ENCODE results near the gene ELP5. TPM values are rescaled to one million over a fixed set of nuclear protein-coding genes. Genes with fewer than 3 reads are reported as not detected.
A peak's percentile ranks its signal among the peaks of the same experiment; 100 is the strongest.

ELP5 gene
- total RNA-seq, 1 experiment from 2014 or later = 46.7 TPM

DNA sequence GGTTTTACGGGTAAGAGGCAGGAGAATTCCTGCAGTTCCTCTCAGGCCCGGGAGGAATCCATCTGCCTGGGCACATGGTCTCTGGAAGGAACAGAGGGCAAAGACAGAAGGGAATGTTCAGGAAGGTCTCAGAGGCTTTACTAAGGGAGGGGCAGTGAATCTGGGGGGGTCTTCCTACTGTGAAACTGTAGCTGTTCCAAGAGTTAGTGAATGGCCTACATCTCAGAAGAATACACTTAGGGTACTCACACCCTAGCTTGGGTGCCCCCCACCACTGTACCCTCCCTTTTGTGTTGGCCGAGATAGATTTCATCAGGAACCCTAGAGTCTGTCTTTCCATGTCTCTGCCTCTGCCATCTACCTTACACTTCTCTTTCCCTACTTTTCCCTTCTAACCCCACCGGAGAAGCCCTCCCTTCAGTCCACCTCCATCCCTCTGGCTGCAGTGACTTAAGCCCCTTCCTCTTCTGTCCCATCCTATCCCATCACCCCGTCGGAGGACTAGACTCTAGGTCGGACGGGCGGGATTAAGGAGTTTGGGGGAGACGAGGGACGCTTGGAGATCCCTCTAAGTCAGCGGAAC, 32.7 kb upstream of the ELP5 start:
- DNase-seq (ENCODE audit: low spot score) = no peak

DNA sequence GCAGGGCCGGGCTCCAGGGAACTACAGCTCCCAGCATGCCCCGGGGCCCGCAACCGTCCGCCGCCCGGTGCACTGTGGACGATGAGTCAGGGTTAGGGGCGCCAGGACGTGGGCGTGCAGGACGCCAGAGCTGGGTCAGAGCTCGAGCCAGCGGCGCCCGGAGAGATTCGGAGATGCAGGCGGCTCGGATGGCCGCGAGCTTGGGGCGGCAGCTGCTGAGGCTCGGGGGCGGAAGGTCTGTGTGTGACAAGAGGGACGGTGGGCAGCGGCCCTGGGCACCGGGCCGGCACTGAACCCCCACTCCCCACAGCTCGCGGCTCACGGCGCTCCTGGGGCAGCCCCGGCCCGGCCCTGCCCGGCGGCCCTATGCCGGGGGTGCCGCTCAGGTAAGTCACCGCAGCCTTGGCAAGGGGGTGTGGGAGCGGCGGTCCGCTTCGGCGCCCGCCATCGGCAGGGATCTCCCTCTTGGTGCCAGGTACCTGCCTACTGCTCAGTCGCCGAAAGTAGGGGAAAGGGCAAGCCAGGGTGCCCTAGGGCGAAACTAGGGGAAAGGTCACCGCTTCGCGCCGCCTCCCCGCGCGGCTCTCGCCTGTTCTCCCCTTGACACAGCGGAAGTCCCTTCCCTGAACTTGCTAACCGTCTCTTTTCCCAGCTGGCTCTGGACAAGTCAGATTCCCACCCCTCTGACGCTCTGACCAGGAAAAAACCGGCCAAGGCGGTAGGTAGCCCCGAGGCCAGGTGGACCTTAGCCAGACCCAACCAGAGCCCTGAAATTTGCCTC, 32.0 kb upstream of the ELP5 start, which contains the start of the genes ACADVL and DLG4:
Gene ACADVL, plus strand, starts transcription at position 127 of the 781 bp plus-strand sequence. Its CDS starts 47 bp downstream, at position 174.
Gene DLG4, minus strand, starts transcription at position 25 of the 781 bp plus-strand sequence.
- DNase-seq (ENCODE audit: low spot score) = peak; percentile 75

DNA sequence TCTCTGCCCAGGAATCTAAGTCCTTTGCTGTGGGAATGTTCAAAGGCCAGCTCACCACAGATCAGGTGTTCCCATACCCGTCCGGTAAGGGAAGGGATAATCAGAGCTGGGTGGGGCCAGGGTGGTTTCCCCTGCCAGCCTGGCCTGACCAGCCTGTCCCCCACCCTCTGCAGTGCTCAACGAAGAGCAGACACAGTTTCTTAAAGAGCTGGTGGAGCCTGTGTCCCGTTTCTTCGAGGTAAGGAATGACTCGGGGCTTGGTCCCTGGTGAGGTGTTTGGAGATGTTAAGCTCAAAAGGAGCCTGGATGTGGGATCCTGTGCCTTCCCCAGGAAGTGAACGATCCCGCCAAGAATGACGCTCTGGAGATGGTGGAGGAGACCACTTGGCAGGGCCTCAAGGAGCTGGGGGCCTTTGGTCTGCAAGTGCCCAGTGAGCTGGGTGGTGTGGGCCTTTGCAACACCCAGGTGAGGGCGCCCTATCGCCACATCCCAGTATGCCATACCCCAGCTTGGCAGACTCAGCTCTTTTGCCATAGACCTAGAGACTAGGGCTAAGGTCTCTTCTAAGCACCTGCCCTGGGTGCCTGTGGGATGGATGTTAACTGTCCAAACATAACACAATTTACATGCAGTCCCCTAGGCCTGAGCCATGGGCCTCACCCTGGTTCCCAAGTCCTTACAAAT, 31.3 kb upstream of the ELP5 start:
- peak; percentile 58 for DNase-seq (ENCODE audit: low spot score)

DNA sequence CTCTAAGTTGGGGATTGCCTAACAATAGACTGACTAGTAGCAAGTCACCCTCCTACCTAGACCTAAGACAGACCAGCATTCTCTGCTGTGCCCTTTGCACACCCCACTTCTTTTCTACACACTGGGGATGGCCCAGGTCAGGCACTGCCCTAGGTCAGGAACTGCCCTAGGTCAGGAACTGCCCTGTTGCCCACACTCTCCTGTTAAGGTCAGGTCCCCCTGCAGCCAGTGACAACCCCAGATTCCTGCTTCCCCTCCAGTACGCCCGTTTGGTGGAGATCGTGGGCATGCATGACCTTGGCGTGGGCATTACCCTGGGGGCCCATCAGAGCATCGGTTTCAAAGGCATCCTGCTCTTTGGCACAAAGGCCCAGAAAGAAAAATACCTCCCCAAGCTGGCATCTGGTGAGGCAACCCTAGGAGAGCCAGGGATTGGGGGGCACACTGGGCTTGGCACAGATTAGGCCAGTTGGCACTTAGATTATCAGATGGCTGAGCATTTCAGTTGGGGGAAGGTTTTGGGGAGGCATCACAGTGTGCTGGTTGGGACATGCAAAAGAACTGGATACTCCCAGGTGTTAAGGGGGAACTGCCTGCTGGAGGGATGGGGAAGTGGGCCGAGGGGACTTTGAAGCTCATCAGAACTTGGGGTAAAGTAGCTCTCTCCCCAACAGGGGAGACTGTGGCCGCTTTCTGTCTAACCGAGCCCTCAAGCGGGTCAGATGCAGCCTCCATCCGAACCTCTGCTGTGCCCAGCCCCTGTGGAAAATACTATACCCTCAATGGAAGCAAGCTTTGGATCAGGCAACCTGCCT, 30.5 kb upstream of the ELP5 start:
- no peak for DNase-seq (ENCODE audit: low spot score)

DNA sequence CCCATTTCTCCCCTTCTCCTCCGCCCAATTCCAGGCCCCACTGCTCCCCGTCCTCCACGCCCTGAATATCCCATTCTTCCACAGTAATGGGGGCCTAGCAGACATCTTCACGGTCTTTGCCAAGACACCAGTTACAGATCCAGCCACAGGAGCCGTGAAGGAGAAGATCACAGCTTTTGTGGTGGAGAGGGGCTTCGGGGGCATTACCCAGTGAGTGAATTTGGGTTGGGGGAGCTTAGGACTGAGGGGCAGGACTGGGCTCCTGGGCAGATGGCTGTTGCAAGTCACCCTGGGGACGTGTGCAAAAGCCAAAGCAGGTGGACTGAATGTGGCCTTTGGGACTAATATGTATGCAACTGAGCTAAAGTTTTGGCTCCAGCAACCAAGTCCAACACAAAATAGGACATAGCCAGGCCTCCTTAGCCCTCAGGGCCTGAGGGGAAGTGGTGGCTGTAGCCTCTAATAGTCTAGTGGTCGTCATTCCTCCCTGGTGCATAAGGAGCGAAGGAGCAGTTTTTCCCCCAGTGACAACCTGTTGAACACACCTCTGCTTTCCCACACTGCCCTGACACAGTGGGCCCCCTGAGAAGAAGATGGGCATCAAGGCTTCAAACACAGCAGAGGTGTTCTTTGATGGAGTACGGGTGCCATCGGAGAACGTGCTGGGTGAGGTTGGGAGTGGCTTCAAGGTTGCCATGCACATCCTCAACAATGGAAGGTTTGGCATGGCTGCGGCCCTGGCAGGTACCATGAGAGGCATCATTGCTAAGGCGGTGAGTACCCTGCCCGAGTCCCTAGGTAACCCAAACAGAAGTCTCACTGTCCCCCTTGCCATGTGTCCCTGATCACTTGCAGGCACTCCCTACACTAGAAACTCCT, 29.7 kb upstream of the ELP5 start:
- no peak for DNase-seq (ENCODE audit: low spot score)

DNA sequence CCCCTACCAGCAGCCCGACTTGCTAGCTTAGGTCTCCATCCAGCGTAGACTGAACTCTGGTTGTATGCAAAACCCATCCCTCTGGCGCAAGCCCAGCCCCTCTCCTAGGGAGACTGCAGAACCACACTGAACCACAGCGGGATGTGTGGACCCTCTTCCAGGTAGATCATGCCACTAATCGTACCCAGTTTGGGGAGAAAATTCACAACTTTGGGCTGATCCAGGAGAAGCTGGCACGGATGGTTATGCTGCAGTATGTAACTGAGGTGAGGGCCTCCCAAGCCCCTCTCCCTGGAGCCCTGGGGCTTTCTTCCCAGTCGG, 29.1 kb upstream of the ELP5 start:
- DNase-seq (ENCODE audit: low spot score) = no peak

DNA sequence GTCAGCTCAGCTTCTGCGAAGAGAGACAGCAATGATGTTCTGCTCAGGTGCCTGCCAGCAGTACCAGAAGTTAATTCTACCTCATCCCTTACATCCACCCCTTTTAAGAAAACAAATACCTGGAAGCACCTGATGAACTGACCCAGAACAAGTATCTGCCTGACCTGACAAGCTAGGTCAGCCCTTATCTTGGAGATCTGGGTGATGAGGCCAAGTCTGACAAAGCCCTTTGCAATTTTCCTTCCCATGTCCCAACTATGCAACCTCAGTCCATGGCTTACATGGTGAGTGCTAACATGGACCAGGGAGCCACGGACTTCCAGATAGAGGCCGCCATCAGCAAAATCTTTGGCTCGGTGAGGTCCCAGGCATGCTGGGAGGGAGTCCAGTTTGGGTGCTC, 28.6 kb upstream of the ELP5 start:
- no peak for DNase-seq (ENCODE audit: low spot score)

DNA sequence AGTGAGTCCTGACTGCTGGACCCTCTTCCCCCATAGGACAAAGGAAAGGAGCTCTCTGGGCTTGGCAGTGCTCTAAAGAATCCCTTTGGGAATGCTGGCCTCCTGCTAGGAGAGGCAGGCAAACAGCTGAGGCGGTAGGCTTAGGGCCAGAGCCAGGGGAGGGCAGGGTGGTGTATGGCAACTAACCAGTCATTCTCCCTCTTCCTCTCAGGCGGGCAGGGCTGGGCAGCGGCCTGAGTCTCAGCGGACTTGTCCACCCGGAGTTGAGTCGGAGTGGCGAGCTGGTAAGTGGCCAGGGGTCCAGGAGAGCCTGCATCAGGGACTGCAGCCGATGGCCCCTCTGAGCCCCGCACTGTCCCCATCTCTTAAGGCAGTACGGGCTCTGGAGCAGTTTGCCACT, 27.9 kb upstream of the ELP5 start:
- no peak for DNase-seq (ENCODE audit: low spot score)

DNA sequence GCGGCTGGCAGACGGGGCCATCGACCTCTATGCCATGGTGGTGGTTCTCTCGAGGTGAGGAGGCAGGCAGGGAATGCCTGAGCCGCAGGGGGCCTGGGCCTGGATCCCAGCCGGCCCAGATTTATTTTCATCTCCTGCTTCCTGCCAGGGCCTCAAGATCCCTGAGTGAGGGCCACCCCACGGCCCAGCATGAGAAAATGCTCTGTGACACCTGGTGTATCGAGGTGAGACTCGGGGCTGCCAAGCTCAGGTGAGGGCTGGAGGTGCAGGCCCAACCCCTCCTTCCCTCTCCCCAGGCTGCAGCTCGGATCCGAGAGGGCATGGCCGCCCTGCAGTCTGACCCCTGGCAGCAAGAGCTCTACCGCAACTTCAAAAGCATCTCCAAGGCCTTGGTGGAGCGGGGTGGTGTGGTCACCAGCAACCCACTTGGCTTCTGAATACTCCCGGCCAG, 27.3 kb upstream of the ELP5 start:
- no peak for DNase-seq (ENCODE audit: low spot score)

DNA sequence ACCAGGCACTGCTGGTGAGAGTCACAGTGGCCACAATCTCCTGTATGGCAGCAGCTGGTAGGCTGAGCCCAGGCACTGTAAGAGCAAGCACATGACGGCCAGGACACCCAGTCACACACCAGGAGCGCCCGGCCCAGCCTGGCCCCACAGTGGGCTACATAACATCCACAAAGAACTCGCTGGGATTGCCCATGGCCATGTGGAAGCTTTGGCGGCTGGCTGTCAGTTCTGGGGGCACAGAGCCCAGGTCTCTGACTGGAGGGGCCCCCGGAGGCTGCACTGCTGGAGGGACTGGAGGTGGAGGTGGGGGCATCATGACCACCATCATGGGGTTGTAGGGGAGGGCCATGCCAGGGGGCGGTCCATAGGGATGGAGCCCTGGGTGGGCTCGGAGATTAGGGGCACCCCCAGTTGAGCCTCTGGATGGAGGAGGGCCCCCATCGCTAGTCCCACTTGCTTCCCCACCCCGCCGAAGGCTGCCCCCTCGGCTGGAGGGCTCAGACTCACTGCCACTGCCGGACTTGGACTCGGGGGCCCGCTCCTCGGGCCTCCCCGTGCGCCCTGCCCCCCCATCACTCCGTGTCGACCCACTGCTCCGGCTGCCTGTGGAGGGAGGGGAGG, 26.2 kb upstream of the ELP5 start:
- DNase-seq (ENCODE audit: low spot score) = no peak

DNA sequence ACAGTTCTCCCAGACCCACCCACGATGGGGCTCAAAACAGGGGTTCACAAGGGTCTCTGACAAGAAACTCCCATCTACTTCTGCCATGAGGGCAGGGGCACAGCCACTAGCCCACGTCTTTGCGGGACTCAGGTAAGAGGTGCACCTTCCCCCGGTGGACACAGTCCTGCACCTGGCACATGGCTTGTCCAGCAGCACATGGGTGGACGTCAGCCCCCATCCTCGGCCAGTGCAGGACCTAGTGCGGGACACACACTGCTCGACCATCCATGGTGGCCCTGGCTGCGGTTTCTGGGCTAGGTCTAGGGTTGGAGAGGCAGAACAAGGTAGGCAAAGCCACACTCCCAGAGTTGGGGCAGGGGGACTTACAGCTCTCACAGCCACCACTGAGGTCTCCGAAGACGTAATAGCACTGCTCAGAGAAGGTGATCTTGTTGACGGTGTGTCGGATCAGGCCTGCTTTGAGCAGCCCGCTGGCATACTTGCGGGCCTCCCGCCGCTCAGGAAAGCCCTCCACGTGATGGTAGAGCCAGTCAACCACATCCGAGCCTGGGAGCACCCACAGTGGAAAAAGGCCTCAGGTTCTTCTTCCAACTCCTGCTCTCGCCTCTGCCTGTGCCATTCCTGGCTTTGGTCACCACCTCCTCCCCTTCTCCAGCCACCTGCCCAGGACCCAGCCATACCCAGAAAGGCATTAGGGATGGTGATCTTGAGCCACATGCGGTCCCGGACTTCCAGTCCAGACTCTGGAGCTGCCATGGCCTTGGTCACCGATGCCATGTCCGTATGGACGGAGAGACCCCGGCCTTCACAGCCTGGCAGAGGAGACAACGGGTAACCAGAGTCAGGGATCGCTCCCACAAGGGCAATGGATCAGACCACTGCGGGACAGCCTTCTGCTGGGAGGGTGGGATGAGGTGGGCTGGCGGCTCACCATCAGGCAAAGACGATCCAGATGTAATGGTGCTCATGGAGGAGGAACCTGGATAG, 25.0 kb upstream of the ELP5 start:
- no peak for DNase-seq (ENCODE audit: low spot score)

DNA sequence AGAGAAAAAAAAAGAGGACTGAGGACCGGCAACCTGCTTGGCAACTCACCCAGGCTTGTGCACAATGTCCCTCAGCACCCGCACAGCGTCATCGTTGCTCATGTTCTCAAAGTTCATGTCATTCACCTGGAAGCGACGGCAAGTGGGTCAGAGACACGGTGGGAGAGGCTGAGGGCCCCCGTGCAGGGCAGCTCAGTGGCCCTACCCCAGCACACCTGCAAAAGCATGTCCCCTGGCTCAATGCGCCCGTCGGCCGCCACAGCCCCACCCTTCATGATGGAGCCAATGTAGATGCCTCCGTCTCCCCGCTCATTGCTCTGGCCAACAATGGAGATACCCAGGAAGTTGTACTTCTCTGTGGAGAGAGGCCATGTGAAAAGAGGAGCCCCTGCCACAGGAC, 23.1 kb upstream of the ELP5 start:
- no peak for DNase-seq (ENCODE audit: low spot score)

DNA sequence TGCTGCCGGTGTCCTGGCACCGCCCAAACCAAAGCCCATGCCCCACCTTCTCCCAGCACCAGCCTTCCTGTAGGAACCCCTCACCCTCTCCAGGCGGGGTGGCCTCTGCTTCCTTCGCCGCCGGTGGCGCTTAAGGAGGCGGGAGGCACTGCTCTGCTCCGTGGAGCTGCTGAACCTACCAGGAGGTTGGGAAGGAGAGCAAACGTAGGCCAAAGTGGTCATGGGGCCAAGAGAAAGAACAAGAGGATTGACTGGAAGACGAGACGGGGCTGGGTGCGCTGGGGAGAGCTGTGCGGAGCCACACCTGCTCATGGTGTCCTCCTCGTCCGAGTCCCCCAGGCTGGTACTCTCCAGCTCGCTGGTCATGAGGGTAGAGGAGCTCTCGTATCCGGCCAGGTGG, 22.5 kb upstream of the ELP5 start:
- DNase-seq (ENCODE audit: low spot score) = no peak

DNA sequence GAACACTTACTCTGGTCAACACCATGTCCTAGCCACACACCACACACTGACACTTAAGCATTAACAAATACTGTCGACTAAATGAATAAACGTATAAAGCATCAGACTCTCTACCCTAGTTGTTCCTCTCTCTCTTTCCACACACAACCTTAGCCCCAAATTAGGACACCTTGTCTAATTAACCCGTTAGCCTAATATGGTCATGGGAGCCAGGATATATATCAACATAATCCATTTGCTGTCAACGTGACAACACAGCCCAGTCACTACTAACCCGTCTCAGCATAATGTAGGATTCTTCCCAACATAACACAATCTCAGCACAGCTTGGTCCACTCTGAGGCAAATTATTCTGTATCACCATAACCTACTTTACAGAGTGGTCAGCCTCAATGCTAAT, 19.9 kb upstream of the ELP5 start:
- DNase-seq (ENCODE audit: low spot score) = no peak

DNA sequence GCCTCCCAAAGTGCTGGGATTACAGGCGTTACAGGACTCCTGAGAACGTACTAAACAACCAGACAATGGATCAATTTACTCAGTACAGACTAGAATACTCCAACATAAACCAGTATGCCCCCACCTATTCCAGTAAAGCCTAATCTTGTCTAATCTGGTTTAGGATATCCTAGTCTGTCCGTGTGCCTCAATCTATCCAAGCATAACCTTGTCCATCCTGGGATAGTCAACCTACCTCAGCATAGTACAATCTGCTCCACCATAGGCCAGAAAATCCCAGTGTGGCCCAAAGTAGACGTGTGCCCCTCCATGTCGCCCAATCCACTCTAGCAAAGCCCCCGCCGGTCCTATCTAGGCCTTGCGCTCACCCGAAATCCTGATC, 18.3 kb upstream of the ELP5 start:
- DNase-seq (ENCODE audit: low spot score) = no peak

DNA sequence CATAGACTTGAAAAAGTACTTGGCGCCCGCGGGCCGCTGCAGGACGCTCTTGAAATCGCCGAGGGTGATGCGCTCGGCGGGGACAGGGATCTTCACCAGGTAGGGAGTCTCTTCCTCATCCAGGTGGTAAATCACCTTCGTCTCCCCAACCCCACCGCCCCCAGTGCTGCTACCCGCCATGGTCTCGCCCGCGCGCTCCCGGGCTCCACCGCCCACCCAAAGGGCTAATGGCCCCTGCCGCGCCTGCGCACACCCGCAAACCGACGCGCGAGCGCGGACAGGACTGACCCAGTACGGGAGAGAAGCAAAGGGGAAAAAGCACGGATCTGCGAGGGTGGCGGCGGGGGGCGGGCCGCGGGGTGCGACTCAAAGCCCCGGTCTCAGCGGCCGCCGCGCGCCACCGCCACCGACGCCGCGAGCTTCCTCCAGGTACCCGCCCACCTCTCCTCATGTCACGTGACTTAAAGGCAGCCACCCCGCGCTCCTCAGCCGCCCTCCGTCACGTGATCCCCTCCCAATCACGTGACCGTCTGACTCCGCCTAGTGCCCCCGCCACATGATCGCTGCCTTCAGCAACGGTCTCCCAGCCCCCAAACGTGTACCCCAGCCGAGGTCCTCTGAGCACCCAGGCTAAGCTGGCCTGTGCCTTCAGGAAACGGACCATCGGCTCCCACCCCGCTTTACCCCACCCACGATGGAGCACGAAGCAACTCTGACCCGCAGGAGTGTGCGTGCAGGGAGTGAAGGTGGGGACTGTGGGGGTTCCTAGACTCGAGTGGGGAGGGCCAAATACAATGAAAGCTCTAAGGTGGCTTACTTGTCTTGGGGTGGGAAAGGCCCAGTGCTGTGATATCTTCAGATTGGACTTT, 17.7 kb upstream of the ELP5 start, which contains the start of gene DVL2:
Gene DVL2, minus strand, starts transcription at position 435 of the 869 bp plus-strand sequence. Its CDS starts 255 bp downstream, at position 180.
- DNase-seq (ENCODE audit: low spot score) = peak; percentile 85

DNA sequence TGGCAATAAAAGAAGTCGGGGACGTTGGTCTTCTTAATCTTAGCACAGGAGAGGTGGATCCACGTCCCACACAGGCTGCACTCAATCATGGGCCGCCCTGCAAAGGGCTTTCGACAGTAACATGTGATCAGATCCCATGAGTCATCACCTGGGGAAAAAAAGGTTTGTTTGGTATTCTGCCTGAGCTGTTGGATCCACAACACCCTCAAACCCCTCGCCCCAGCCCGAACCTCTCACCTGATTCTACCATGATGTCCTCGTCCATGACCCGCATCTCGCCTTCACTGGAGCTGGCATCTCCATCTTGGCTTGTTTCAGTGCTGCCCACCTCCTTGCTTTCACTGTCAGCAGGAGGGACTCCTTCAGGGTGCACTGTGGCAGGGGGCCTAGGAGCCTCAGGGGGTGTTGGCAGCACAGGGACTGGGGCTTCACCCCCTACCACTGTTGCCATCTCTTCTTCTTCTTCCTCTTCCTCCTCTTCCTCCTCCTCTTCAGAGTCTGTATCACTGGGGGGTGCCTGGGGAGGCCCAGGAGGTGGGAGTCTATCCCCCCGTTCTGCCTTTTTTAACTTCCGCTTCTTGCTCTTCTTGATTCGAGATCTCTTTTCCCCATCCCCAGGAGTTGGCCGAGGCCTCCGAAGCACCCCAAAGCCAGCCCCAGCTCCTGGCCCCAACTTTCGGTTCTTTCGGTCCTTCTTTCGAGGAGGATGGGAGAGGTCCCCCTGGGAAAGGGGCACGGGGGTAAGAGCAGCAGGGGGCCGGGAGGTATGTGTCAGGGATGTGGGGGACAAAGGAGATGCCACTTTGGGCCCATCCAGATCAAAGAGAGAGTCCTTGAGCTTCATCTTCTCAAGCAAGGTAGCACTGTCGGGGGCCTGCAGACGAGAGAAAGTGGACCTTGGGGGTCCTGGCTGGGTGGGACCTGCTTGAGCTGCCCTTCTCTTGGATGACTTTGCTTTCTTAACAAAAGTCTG, 16.0 kb upstream of the ELP5 start:
- DNase-seq (ENCODE audit: low spot score) = no peak
